ENCODE measurements around the gene TDRD12. TPM values are rescaled to one million over a fixed set of nuclear protein-coding genes. Genes with fewer than 3 reads are reported as not detected.

TDRD12 gene
- total RNA-seq, 4 donors from 2014 or later = 0.42 to 4.7 (median 2.4) TPM

DNA sequence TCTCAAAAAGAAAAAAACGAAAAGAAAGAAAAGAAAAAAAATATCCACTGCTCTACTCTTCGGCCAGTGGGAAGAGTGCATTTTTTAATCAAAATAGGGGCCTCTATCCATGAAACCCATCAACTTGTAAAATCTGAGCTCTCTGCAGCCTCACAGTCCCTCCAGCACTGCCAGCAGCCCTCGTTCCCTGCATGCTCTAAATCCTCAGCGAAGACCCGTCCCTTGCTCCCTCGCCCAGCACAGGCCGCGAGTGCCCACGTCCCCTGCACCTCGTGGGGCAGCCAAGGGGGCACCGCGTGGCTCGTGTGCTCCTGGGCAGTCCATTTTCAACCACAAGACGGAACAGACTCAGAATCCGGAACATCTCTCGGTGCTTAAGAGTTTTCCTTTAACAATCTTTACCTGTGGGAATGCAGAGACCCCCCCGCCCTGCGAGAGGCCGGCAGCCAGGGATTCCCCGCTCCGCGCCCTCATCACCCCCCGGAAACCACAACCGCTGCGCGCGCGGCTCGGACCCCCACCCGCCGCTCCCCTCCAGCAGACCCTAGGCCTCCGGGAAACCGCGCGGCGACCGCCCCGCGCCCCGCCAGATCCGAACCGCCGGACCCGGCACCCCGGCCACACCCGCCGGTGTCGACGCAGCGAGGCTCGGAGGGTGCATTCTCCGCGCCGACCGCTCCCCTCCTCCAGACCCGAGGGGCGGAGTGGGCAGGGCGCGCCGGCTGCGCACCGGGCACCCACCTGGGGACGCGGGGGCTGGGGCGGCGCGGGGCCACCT, 45.2 kb upstream of the TDRD12 start:
- no peaks in the 10 kb centered on the region for H3K36me3 ChIP-seq
- peak overlapping the region; percentile 79 for H3K4me3 ChIP-seq
- H3K4me1 ChIP-seq = peaks cover 50% of the 10 kb centered on the region
- DNase-seq (ENCODE audit: low spot score in 2 of 2) = no peak
- H3K27ac ChIP-seq = peak overlapping the region; percentile 75
- 2% methylated on average over 35 of the region's 67 CpGs for WGBS
- no peak for TF ChIP-seq EP300 (IDR thresholded peaks at IDR 0.05)
- TF ChIP-seq, protein P1, sequence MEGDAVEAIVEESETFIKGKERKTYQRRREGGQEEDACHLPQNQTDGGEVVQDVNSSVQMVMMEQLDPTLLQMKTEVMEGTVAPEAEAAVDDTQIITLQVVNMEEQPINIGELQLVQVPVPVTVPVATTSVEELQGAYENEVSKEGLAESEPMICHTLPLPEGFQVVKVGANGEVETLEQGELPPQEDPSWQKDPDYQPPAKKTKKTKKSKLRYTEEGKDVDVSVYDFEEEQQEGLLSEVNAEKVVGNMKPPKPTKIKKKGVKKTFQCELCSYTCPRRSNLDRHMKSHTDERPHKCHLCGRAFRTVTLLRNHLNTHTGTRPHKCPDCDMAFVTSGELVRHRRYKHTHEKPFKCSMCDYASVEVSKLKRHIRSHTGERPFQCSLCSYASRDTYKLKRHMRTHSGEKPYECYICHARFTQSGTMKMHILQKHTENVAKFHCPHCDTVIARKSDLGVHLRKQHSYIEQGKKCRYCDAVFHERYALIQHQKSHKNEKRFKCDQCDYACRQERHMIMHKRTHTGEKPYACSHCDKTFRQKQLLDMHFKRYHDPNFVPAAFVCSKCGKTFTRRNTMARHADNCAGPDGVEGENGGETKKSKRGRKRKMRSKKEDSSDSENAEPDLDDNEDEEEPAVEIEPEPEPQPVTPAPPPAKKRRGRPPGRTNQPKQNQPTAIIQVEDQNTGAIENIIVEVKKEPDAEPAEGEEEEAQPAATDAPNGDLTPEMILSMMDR (IDR thresholded peaks at IDR 0.05) = no peak
- TF ChIP-seq POLR2AphosphoS5 (IDR thresholded peaks at IDR 0.05) = no peak
- no peak for TF ChIP-seq POLR2A (IDR thresholded peaks at IDR 0.05)
- peaks cover 18% of the 10 kb centered on the region for H3K27me3 ChIP-seq
- no peaks in the 10 kb centered on the region for H3K9me3 ChIP-seq

DNA sequence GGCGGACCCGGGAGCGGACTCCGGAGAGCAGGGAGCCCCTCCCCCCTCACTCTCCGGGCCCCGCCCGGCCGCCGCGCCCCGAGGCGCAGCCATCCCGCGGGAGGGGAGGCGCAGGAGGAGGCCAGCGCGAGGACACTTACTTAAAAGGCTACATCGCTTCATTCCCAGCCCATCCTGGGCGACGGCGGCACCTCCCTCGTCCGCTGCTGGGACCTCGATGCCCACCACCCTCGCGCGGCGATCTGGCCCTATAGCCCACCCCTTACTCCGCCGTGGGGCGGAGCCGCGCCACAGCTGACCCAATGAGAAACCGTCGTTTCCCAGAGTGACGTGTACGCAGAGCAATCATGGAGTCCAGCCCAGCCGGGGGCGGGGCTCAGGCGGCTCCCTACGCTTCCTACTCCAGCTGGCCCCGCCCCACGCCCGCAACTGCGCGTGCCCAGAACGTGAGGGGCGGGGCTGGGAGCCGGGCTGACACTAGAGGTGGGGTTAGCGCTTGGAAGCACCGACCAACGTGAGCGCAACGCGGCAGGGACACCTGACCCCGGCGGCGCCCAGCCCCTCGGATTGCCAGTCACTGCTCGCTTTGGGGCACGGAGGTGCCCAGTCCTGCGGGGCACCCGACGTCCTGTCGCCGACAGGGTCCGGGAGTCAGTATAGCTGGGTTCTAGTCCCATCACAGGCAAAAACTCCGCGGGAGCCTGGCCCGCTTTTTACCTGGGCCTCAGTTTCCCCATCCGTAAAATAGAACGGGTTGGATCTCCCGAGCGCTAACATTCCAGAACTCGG, 44.4 kb upstream of the TDRD12 start, which contains the start of gene ANKRD27:
ANKRD27 (minus strand) TSS at position 250 of the 789 bp plus-strand sequence. CDS start 16,165 bp downstream, outside the sequence.
- Histone ChIP-seq H3K4me1 (peaks cover 48% of the 10 kb centered on the region), H3K27me3 (peaks cover 18% of the 10 kb centered on the region)
- 0% methylated on average over 3 of the region's 75 CpGs for WGBS

DNA sequence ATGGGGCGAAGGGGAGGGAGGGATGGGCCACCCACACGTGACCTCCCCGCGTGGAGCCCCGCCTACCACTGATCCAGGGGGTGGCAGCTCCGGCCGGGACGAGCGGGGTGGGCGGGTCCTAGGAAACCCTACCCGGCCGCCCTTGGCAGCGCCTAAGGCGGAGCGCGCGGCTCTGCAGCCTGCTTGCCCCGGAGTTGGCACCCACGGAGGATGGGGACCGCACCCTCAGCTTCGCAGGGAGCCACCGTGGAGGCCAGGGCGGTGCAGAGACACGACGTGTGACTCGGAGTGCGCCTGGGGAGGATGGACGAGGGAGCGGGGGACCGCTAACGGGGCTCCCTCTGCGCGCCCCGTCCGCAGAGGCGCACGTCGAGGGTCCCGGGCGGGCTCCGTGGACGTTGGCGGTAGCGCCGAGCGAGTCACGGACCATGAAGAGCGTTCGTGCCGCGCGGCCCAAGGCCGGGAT, 43.8 kb upstream of the TDRD12 start, which contains the start of gene RGS9BP:
RGS9BP (plus strand) TSS at position 129 of the 466 bp plus-strand sequence. CDS start 416 bp downstream, outside the sequence.
- Histone ChIP-seq H3K27me3 (peaks cover 18% of the 10 kb centered on the region), H3K4me3 (peak within 1 kb of the TSS; percentile 79), H3K4me1 (peaks cover 48% of the 10 kb centered on the region), H3K9me3 (no peaks in the 10 kb centered on the region), H3K27ac (peak within 1 kb of the TSS; percentile 75), H3K36me3 (no peaks in the 10 kb centered on the region)
- 0% methylated on average over 4 of the region's 53 CpGs for WGBS
- TF ChIP-seq, protein P1 (IDR thresholded peaks at IDR 0.05) = no peak
- TF ChIP-seq EP300 (IDR thresholded peaks at IDR 0.05) (no peak), POLR2AphosphoS5 (IDR thresholded peaks at IDR 0.05) (no peak), POLR2A (IDR thresholded peaks at IDR 0.05) (no peak)
- peak; percentile 91 to 92 for DNase-seq (ENCODE audit: low spot score in 2 of 2)

More for the DNA sequence above, 44.4 kb upstream of the TDRD12 start, which contains the start of gene ANKRD27:
- Histone ChIP-seq H3K27ac (peak within 1 kb of the TSS; percentile 75), H3K9me3 (no peaks in the 10 kb centered on the region), H3K4me3 (peak within 1 kb of the TSS; percentile 79), H3K36me3 (no peaks in the 10 kb centered on the region)
- DNase-seq (ENCODE audit: low spot score in 2 of 2) = peak; percentile 98 to 99
- TF ChIP-seq POLR2AphosphoS5 (IDR thresholded peaks at IDR 0.05) (no peak), POLR2A (IDR thresholded peaks at IDR 0.05) (no peak), EP300 (IDR thresholded peaks at IDR 0.05) (no peak)
- TF ChIP-seq, protein P1 (IDR thresholded peaks at IDR 0.05) = no peak

DNA sequence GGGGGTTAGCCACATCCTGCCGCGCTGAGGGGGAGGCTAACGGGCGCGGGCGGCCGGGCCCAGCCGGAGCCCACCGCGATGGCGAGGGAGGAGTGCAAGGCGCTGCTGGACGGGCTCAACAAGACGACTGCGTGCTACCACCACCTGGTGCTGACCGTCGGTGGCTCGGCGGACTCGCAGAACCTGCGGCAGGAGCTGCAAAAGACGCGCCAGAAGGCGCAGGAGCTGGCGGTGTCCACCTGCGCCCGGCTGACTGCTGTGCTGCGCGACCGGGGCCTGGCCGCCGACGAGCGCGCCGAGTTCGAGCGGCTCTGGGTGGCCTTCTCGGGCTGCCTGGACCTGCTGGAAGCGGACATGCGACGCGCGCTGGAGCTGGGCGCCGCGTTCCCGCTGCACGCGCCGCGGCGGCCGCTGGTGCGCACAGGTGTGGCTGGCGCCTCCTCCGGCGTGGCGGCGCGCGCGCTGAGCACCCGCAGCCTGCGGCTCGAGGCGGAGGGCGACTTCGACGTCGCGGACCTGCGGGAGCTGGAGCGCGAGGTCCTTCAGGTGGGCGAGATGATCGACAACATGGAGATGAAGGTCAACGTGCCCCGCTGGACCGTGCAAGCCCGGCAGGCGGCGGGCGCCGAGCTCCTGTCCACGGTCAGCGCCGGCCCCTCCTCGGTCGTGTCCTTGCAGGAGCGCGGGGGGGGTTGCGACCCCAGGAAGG, 43.2 kb upstream of the TDRD12 start:
- H3K4me1 ChIP-seq = peaks cover 47% of the 10 kb centered on the region
- TF ChIP-seq EP300 (IDR thresholded peaks at IDR 0.05) = no peak
- TF ChIP-seq, protein P1 (IDR thresholded peaks at IDR 0.05) = no peak
- no peak for TF ChIP-seq POLR2AphosphoS5 (IDR thresholded peaks at IDR 0.05)
- no peak for TF ChIP-seq POLR2A (IDR thresholded peaks at IDR 0.05)
- no peaks in the 10 kb centered on the region for H3K9me3 ChIP-seq
- peaks cover 18% of the 10 kb centered on the region for H3K27me3 ChIP-seq
- WGBS = 16% methylated on average over 5 of the region's 93 CpGs
- H3K4me3 ChIP-seq = peak overlapping the region; percentile 79
- no peaks in the 10 kb centered on the region for H3K36me3 ChIP-seq
- peak in 1 of 2 donors; percentile 65 for DNase-seq (ENCODE audit: low spot score in 2 of 2)
- H3K27ac ChIP-seq = no peak overlapping the region
